Left ventricle myocardium inferior (tissue), 1 donor: ENCODE data around the gene GINS2. TPM values are rescaled to one million over a fixed set of nuclear protein-coding genes. Genes with fewer than 3 reads are reported as not detected.

Experiments used
- DNase-seq: peaks from one replicate; pipeline ENCODE4 v3.0.0-alpha.2; 2020
- H3K27ac ChIP-seq: fragments of 200-600 bp; replicated peaks from 2 replicates; pipeline ENCODE4 v1.8.0; 2021
- H3K27me3 ChIP-seq: fragments of 200-600 bp; 2 replicates; pipeline ENCODE4 v1.8.0; 2021; ENCODE audit warnings: low read depth
- H3K36me3 ChIP-seq: fragments of 200-600 bp; 2 replicates; pipeline ENCODE4 v1.8.0; 2021
- H3K4me1 ChIP-seq: fragments of 200-600 bp; 2 replicates; pipeline ENCODE4 v1.8.0; 2021
- H3K4me3 ChIP-seq: fragments of 200-600 bp; 2 replicates; pipeline ENCODE4 v1.8.0; 2021; ENCODE audit warnings: mild to moderate bottlenecking, moderate library complexity
- H3K9me3 ChIP-seq: fragments of 200-600 bp; replicated peaks from 2 replicates; pipeline ENCODE4 v1.8.0; 2021
- intact Hi-C: fragments of 100-400 bp; cut with micrococcal nuclease; formaldehyde crosslinking; loops from one replicate; pipeline ENCODE4 v1.11.0; 2022
- total RNA-seq: library from RNA; stranded (reverse); fragmentation: NEBNext Ultra II Directional; extraction: Animal tissue kit (Norgen Biotek cat#: 25700); gene quantifications from one replicate; pipeline ENCODE4 v1.2.1, GENCODE V29; 2021
- TF ChIP-seq, protein P1 (sequence below): fragments of 200-600 bp; IDR thresholded peaks from 2 replicates; pipeline ENCODE4 v1.8.0; 2021; ENCODE audit warnings: antibody characterized with exemption, mild to moderate bottlenecking, borderline replicate concordance
- donor health status: DM: no; HTN: yes; CAD: no; lungs with severe emphysema.

Gene GINS2
- total RNA-seq, 1 donor from 2014 or later, result 0.44 TPM

GRCh38 chr16:85639529-85640253, 49.1 kb downstream of the GINS2 start:
- intact Hi-C loops, result no loop called here
- Histone ChIP-seq H3K9me3 (no peaks in the 10 kb centered on the region), H3K27ac (peak overlapping the region; percentile 81), H3K36me3 (peaks cover 3% of the 10 kb centered on the region), H3K4me1 (peaks cover 84% of the 10 kb centered on the region), H3K4me3 (no peak overlapping the region), H3K27me3 (no peaks in the 10 kb centered on the region)
- peak; percentile 79 for DNase-seq
- TF ChIP-seq, protein P1, sequence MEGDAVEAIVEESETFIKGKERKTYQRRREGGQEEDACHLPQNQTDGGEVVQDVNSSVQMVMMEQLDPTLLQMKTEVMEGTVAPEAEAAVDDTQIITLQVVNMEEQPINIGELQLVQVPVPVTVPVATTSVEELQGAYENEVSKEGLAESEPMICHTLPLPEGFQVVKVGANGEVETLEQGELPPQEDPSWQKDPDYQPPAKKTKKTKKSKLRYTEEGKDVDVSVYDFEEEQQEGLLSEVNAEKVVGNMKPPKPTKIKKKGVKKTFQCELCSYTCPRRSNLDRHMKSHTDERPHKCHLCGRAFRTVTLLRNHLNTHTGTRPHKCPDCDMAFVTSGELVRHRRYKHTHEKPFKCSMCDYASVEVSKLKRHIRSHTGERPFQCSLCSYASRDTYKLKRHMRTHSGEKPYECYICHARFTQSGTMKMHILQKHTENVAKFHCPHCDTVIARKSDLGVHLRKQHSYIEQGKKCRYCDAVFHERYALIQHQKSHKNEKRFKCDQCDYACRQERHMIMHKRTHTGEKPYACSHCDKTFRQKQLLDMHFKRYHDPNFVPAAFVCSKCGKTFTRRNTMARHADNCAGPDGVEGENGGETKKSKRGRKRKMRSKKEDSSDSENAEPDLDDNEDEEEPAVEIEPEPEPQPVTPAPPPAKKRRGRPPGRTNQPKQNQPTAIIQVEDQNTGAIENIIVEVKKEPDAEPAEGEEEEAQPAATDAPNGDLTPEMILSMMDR, result peak; percentile 34

DNA sequence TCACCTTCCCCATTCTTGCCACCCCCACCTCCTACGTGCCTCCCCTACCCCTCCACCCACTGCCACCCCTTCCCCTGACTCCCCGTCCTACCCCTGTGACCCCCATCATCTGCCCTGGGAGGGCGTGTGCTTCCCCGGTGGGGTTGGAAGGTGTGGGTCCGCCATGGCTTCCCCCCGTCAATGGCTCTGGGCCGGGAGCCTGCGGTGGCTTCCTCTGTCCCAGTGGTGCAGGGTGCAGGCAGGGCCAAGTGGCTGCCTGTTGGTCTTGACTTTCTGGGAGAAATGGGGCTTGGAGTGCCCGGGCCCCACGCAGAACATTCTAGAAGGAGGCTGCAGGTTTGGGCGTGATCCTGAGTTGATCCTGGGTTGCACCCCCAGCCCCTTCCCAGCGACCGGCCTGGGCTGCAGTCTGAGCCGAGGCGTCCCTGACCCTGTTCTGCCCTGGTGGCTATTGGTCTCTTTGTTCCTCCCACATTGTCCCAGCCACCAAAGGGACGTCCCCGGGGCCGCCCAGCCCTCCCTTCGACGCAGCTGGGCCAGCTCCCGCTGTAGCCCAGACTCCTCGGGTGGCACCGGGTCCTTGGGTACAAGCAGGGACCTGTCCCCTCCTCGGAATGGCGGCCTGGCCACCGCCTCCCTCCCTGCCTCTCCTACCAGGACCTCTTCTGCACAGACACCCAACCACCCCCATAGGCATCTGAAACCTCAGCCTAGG, 49.9 kb downstream of the GINS2 start:
- TF ChIP-seq, protein P1, result no peak
- no peak for DNase-seq
- Histone ChIP-seq H3K9me3 (no peaks in the 10 kb centered on the region), H3K27ac (peak overlapping the region; percentile 81), H3K36me3 (peaks cover 11% of the 10 kb centered on the region), H3K4me3 (no peak overlapping the region), H3K27me3 (no peaks in the 10 kb centered on the region), H3K4me1 (peaks cover 77% of the 10 kb centered on the region)
- intact Hi-C loops, result no loop called here

DNA sequence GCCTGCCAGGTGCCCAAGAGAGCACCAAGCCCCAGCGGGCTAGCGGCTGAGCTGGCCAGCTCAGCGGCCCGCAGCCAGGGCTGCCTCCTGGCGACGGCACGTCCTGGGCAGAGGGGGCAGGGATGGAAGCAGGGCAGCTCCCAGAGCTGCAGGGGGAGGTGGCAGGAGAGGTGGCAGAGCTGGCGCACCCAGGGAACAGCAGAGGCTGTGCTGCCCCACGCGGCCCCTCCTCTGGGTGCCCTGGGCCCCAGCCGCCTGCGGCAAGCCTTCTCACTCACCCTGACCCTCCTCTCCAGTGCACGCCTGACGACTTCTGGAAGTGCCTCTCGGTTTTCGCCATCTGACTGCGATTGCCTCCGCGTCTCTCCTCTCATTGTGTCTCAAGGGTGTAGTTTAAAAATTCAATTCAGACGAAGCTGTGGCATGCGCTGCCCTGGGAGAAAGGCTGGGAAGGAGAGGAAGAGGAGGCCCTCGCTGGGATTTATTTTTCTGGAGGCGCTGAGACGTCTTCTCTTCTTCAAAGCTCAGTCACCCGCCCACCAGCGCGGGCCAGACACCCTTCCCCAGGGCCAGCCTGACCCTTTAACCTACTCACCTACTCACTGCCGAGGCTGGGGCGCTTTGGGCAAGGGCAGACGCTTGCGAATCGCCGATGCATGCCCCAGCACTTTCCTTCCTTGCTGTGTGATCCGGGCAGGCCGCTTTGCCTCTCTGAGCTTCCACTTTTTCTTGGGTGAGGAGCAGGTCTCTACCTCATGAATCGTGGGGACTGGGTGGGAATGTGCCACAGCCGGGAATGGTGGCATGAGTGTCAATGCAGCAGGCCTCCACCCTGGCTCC, 50.7 kb downstream of the GINS2 start:
- TF ChIP-seq, protein P1, result no peak
- DNase-seq, result peak; percentile 48
- H3K27ac ChIP-seq, result peak overlapping the region; percentile 81
- peaks cover 71% of the 10 kb centered on the region for H3K4me1 ChIP-seq
- H3K27me3 ChIP-seq, result no peaks in the 10 kb centered on the region
- intact Hi-C loops, result no loop called here
- H3K4me3 ChIP-seq, result no peak overlapping the region
- no peaks in the 10 kb centered on the region for H3K9me3 ChIP-seq
- peaks cover 12% of the 10 kb centered on the region for H3K36me3 ChIP-seq

DNA sequence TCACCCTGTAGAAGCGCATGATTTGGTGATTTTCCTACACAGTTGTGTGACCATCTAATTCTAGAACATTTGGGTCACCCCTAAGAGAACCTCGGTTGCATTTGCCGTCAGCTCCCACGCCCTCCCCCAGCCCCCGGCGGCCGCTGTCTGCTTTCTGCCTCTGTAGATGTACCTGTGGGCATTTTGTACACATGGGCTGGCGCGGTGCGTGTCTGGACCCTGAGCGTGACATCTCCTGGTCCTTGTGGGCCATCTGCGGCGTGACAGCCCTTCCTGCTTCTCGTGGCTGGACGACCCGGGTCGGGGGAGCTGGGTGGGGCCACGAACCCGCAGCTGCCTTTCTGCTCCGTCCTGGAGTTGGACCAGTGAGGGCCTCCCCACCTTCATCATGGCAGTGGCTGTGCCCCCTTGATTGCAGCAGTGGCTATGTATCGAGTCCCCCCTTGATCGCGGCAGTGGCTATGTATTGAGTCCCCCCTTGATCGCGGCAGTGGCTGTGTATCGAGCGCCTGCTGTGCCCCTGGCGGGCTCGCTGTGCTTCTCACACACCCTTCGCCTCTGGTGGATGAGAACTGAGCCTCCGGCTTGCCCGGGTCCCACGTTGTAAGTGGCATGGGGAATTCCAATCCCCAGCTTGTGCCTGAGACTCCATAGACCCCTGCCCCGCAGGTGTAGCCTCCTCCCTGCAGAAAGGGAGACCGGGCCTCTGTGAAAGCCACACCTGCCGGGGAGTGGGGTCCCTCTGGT, 51.5 kb downstream of the GINS2 start:
- intact Hi-C loops, result no loop called here
- peak overlapping the region; percentile 81 for H3K27ac ChIP-seq

More for the DNA sequence above, 51.5 kb downstream of the GINS2 start:
- Histone ChIP-seq H3K9me3 (no peaks in the 10 kb centered on the region), H3K36me3 (peaks cover 12% of the 10 kb centered on the region), H3K4me3 (no peak overlapping the region), H3K27me3 (no peaks in the 10 kb centered on the region), H3K4me1 (peaks cover 71% of the 10 kb centered on the region)
- TF ChIP-seq, protein P1, result no peak
- no peak for DNase-seq
